MCF 10A (cell line): ENCODE results near the gene MYB. TPM values are rescaled to one million over a fixed set of nuclear protein-coding genes. Genes with fewer than 3 reads are reported as not detected.
"Not testable (repeated sequence)": the region's sequence is repeated elsewhere in the genome, so short reads cannot be mapped to it uniquely, and the experiment has no call there.

Experiments
- BruUV-seq: library from RNA; stranded (reverse); fragments of 400-500 nt; replicated peaks from 2 replicates; lab custom pipeline; 2021; lab: Mats Ljungman, UMichigan
- CTCF ChIA-PET: fragments of 300-600 bp; sonication (Branson Sonifier 250); formaldehyde crosslinking; extraction: SDS; loops from one replicate; lab custom pipeline; 2021; ENCODE audit warnings: antibody characterized with exemption, inconsistent platforms; lab: Yijun Ruan, JAX
- POLR2A ChIA-PET: fragments of 300-600, 350-650 bp; sonication (Branson Sonifier 250); formaldehyde crosslinking; extraction: SDS; loops from one replicate; lab custom pipeline; 2020; ENCODE audit warnings: antibody characterized with exemption, inconsistent platforms; lab: Yijun Ruan, JAX
- DNase-seq: peaks from one replicate; pipeline ENCODE4 v3.0.0-alpha.2; 2018; ENCODE audit not compliant: unreplicated experiment
- H3K27ac Mint-ChIP-seq: one replicate; pipeline ENCODE4 v1.8.0; 2022; ENCODE audit warnings: mild to moderate bottlenecking, low read depth, mixed read lengths; ENCODE audit not compliant: unreplicated experiment
- H3K27me3 Mint-ChIP-seq: one replicate; pipeline ENCODE4 v1.8.0; 2022; ENCODE audit warnings: mixed read lengths; ENCODE audit not compliant: insufficient read depth, unreplicated experiment
- H3K36me3 Mint-ChIP-seq: one replicate; pipeline ENCODE4 v1.8.0; 2022; ENCODE audit warnings: mild to moderate bottlenecking, moderate library complexity, mixed read lengths; ENCODE audit not compliant: insufficient read depth, unreplicated experiment
- H3K4me1 Mint-ChIP-seq: one replicate; pipeline ENCODE4 v1.8.0; 2022; ENCODE audit warnings: mixed read lengths; ENCODE audit not compliant: insufficient read depth, unreplicated experiment
- H3K4me3 Mint-ChIP-seq: one replicate; pipeline ENCODE4 v1.8.0; 2022; ENCODE audit warnings: mild to moderate bottlenecking, moderate library complexity, mixed read lengths; ENCODE audit not compliant: unreplicated experiment
- H3K9me3 Mint-ChIP-seq: one replicate; pipeline ENCODE4 v1.8.0; 2022; ENCODE audit warnings: mixed read lengths; ENCODE audit not compliant: unreplicated experiment
- CTCF ChIP-seq: fragments of 200-600 bp; IDR thresholded peaks from one replicate; pipeline ENCODE4 v1.8.0; 2022; ENCODE audit warnings: antibody characterized with exemption, mild to moderate bottlenecking; ENCODE audit not compliant: unreplicated experiment
- intact Hi-C: fragments of 100-400 bp; cut with micrococcal nuclease; formaldehyde crosslinking; loops from 2 replicates; pipeline ENCODE4 v1.14.1; 2022
- total RNA-seq: library from RNA; stranded (reverse); gene quantifications from 2 replicates; pipeline ENCODE4 v1.2.3, GENCODE V29; 2022

Gene MYB
- total RNA-seq, 1 experiment from 2014 or later, result not detected

- ChIA-PET CTCF (interaction anchor here (0.6 to 6.4 kb wide), 3 partner anchors 17 to 530 kb away, joined by 3 to 80 read pairs (median 5); no protein-coding TSS in a partner anchor), POLR2A (no interaction called here)
- no peak for TF ChIP-seq CTCF
- no TSS peak for BruUV-seq
- Mint-ChIP-seq H3K27ac (no peak overlapping the region), H3K36me3 (no peaks in the 10 kb centered on the region), H3K27me3 (no peaks in the 10 kb centered on the region), H3K9me3 (no peaks in the 10 kb centered on the region), H3K4me1 (peaks cover 6% of the 10 kb centered on the region), H3K4me3 (no peak overlapping the region)
- intact Hi-C loops, result no loop called here
- no peak for DNase-seq
Measured at GRCh38 chr6:135141182-135141581, 39.9 kb upstream of the MYB start.

GRCh38 chr6:135141728-135142127 lies 39.4 kb upstream of the MYB start:
- ChIA-PET CTCF (interaction anchor here (0.6 to 6.4 kb wide), 6 partner anchors 19 to 530 kb away, joined by 3 to 80 read pairs (median 4); partner anchors contain the start of gene HBS1L), POLR2A (no interaction called here)
- H3K36me3 Mint-ChIP-seq, result no peaks in the 10 kb centered on the region
- DNase-seq, result no peak
- H3K4me3 Mint-ChIP-seq, result no peak overlapping the region
- TF ChIP-seq CTCF, result no peak
- no peaks in the 10 kb centered on the region for H3K9me3 Mint-ChIP-seq
- no TSS peak for BruUV-seq
- no peaks in the 10 kb centered on the region for H3K27me3 Mint-ChIP-seq
- peaks cover 6% of the 10 kb centered on the region for H3K4me1 Mint-ChIP-seq
- H3K27ac Mint-ChIP-seq, result no peak overlapping the region
- intact Hi-C loops, result no loop called here

- H3K4me1 Mint-ChIP-seq, BruUV-seq, H3K36me3 Mint-ChIP-seq, H3K27me3 Mint-ChIP-seq, DNase-seq, POLR2A ChIA-PET, H3K27ac Mint-ChIP-seq, H3K4me3 Mint-ChIP-seq, H3K9me3 Mint-ChIP-seq, intact Hi-C loops: not testable (repeated sequence)
- CTCF ChIA-PET, result interaction anchor here (0.6 to 6.4 kb wide), 7 partner anchors 20 to 281 kb away, joined by 3 to 80 read pairs (median 4); partner anchors contain the start of gene HBS1L
Measured at GRCh38 chr6:135142232-135142631, 38.9 kb upstream of the MYB start.

GRCh38 chr6:135144673-135145062 lies 36.4 kb upstream of the MYB start:
- CTCF ChIA-PET, result interaction anchor here (0.6 to 6.4 kb wide), 35 partner anchors 9 to 989 kb away, joined by 3 to 80 read pairs (median 4); no protein-coding TSS in a partner anchor
- no TSS peak for BruUV-seq
- Mint-ChIP-seq H3K4me3 (no peak overlapping the region), H3K27me3 (no peaks in the 10 kb centered on the region), H3K36me3 (no peaks in the 10 kb centered on the region), H3K9me3 (no peaks in the 10 kb centered on the region), H3K27ac (no peak overlapping the region), H3K4me1 (peaks cover 6% of the 10 kb centered on the region)
- DNase-seq, result no peak
- intact Hi-C loops, result loop anchor here (1.0 kb wide), 2 partner anchors 113 to 279 kb away; no protein-coding TSS in a partner anchor
- POLR2A ChIA-PET, result interaction anchor here (1.4 kb wide), 1 partner anchor 126 kb away, joined by 5 read pairs; no protein-coding TSS in a partner anchor
- TF ChIP-seq CTCF, result no peak
